Coronary artery (tissue), 2 donors: ENCODE data around the gene AGBL4.

ENCODE experiments used
- DNase-seq: peaks from one replicate; pipeline ENCODE4 v3.0.0-alpha.2; 2017; ENCODE audit warnings: low spot score
- H3K27ac ChIP-seq, 2 donors: fragments of 200-600 bp; sonication (generic); one replicate each; pipeline ENCODE4 v1.5.1; 2016 to 2019
- H3K4me3 ChIP-seq: fragments of 200-600 bp; sonication (generic); 2 replicates; pipeline ENCODE4 v1.5.1; 2016; ENCODE audit warnings: mild to moderate bottlenecking, moderate library complexity
- TF ChIP-seq, protein P1 (sequence below): fragments of 200-600 bp; sonication (generic); IDR thresholded peaks from one replicate; pipeline ENCODE4 v1.5.1; 2019; ENCODE audit warnings: antibody characterized with exemption

The AGBL4 gene

DNA sequence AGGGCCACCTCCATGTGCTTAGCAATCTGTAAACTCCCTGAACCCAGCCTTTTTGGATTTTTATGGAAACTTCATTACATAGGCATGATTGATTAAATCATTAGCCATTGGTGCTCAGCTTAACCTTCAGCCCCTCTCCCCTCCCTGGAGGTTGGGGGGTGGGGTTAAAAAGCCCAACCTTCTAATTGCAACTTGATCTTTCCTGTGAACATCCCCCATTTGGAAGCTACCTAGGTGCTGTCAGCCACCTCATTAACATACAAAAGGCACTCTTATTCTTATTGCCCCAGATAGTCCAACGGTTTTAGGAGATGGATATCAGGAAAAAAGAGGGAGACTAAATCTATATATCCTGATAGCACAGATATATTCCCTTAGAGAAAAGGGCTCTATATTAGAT is 823.0 kb downstream of the AGBL4 start:
- H3K4me3 ChIP-seq: no peak overlapping the region
- no peak for DNase-seq
- no peak overlapping the region for H3K27ac ChIP-seq
- TF ChIP-seq, protein P1, sequence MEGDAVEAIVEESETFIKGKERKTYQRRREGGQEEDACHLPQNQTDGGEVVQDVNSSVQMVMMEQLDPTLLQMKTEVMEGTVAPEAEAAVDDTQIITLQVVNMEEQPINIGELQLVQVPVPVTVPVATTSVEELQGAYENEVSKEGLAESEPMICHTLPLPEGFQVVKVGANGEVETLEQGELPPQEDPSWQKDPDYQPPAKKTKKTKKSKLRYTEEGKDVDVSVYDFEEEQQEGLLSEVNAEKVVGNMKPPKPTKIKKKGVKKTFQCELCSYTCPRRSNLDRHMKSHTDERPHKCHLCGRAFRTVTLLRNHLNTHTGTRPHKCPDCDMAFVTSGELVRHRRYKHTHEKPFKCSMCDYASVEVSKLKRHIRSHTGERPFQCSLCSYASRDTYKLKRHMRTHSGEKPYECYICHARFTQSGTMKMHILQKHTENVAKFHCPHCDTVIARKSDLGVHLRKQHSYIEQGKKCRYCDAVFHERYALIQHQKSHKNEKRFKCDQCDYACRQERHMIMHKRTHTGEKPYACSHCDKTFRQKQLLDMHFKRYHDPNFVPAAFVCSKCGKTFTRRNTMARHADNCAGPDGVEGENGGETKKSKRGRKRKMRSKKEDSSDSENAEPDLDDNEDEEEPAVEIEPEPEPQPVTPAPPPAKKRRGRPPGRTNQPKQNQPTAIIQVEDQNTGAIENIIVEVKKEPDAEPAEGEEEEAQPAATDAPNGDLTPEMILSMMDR: no peak

DNA sequence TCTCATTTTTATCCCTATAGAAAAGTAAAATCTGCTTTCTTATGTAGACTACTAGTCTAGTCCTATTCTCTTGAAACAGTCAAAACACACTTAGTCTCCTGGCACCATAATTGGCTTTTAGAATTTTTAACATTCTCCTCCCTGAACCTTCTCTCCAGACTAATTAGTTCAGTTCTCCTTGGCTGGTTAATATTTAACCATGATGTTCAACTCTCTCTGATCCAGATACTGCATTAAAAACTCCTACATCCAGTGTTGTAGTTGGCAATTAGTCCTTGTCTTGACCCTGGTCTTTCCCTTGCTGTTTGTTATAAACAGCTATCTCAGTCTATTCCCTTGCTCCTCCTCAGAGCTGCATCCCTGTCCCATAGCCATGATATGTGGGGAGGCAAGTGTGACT is 824.2 kb downstream of the AGBL4 start:
- H3K27ac ChIP-seq: no peak overlapping the region
- no peak overlapping the region for H3K4me3 ChIP-seq
- TF ChIP-seq, protein P1: no peak
- no peak for DNase-seq

DNA sequence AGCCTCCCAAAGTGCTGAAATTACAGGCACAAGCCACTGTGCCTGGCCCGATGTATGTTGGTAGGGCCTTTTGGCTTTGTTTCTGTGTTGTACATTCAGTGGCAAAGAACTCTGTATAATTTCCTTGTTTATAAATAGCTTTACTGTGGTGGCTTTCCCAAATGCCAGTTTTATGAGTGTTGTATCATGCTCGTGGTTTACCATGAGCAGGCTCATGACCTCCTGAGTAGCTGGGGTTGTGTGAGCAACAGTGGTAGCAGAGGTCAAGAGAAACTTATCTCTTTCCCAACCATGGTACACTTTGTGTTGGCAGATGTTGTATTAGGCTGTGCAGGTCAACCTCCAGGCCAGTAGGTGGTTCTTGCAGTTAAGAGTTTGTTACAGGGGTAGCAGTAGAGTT is 826.7 kb downstream of the AGBL4 start:
- Histone ChIP-seq H3K4me3 (no peak overlapping the region), H3K27ac (no peak overlapping the region)
- DNase-seq: no peak
- TF ChIP-seq, protein P1: no peak

DNA sequence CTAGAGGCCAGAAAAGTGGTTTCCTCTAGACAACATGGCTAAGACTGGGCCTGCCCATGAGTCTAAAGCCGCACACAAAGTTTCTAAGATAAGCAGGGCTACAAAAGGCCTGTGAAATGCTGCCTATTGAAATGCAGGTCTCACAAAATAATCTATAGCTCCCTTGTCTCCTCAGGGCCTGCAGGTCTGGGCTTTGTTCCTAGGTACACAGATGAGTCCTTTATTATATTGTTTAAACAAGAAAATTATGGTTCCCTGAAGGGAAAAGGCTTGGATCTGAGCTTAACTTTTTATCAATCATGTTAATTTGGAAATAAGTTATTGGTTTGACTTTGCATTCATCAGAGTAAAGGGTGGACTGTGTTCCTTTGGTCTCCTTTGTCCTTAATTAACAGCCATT is 833.6 kb downstream of the AGBL4 start:
- no peak overlapping the region for H3K27ac ChIP-seq
- H3K4me3 ChIP-seq: no peak overlapping the region
- no peak for DNase-seq
- TF ChIP-seq, protein P1: no peak

DNA sequence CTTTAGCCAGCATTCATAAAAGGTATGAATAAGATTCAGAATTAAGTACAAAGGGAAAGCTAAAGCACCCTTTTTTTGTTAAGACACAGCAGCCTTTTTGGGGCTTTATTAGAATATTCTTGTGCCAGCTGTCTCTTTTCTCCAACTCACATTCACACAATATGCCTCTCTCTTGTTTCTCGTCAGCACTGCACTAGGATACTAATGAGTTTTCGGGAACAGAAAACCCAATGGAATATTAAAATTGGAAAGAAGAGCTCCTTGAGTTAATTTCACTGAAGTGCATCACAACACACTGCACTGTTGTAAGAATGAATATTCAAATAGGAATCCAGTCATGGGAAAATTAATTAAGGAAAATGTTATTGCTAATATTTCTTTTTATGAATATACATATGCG is 836.7 kb downstream of the AGBL4 start:
- TF ChIP-seq, protein P1: no peak
- Histone ChIP-seq H3K4me3 (no peak overlapping the region), H3K27ac (no peak overlapping the region)
- DNase-seq: no peak

DNA sequence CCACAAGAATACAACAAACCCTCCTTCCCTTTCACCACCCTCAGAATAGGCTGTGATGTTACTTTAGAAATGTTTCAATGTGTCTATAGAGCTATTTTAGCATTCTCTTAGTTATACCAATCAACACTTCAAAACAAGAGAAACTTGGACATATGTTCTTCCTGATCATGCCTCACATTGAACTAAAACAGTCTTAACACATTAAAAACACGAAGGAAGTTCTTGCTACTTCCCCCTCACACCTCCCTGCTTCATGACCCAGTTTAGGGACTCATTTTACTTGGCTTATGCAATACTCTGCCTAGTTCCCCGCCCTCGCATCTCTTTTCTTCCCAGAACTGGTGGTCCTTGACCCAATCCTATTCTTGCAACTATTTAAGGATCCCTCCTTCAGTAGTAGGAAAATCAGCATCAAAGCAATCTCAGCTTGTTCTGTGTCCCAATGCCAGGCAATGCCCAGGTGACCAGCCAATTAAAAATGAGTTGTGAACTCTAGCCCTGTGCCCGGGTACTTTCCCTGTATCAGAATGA is 838.2 kb downstream of the AGBL4 start:
- no peak for DNase-seq
- TF ChIP-seq, protein P1: no peak
- Histone ChIP-seq H3K27ac (no peak overlapping the region), H3K4me3 (no peak overlapping the region)

DNA sequence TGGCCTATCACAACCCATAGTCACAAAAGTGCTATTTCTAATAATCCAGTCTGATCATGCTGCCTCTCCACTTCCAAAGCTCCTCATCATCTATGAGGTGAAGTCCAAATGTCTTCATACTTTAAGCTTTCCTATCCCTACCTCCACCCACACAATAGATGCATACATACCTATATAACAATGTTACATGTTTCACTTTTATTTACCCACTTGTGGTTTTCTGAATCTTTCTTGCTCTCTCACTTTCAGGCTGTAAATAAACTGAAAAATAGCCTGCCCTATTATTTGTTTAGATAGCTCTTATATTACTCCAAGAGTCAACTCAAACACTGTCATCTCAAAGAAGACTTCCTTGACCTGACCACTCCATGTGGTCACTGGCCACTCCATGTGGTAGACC is 840.3 kb downstream of the AGBL4 start:
- DNase-seq: no peak
- H3K4me3 ChIP-seq: no peak overlapping the region
- TF ChIP-seq, protein P1: no peak
- H3K27ac ChIP-seq: no peak overlapping the region
